Mucosa of rectum (tissue), 2 donors: Measurements from ENCODE around the gene FIGN.

Experiments
- H3K27ac ChIP-seq, 2 donors: one replicate each; pipeline ENCODE4 v1.7.0; 2013; ENCODE audit warnings: inconsistent platforms in 2 of 2, low read depth in 2 of 2, low read length in 2 of 2
- H3K27me3 ChIP-seq, 2 donors: one replicate each; pipeline ENCODE4 v1.7.0; 2013; ENCODE audit warnings: low read length in 2 of 2; ENCODE audit not compliant: control insufficient read depth in 2 of 2, insufficient read depth in 2 of 2
- H3K36me3 ChIP-seq, 2 donors: one replicate each; pipeline ENCODE4 v1.7.0; 2013; ENCODE audit warnings: low read length in 2 of 2; ENCODE audit not compliant: control insufficient read depth in 2 of 2, insufficient read depth in 2 of 2
- H3K4me1 ChIP-seq, 2 donors: one replicate each; pipeline ENCODE4 v1.7.0; 2013; ENCODE audit warnings: low read length in 2 of 2, mild to moderate bottlenecking in 1 of 2; ENCODE audit not compliant: control insufficient read depth in 2 of 2, insufficient read depth in 2 of 2
- H3K4me3 ChIP-seq, 2 donors: one replicate each; pipeline ENCODE4 v1.7.0; 2013; ENCODE audit warnings: low read length in 2 of 2
- H3K9ac ChIP-seq, 2 donors: one replicate each; pipeline ENCODE4 v1.7.0; 2013; ENCODE audit warnings: low read length in 2 of 2, low read depth in 1 of 2, mild to moderate bottlenecking in 1 of 2
- H3K9me3 ChIP-seq, 2 donors: one replicate each; pipeline ENCODE4 v1.7.0; 2013; ENCODE audit warnings: low read length in 2 of 2; ENCODE audit not compliant: control insufficient read depth in 2 of 2
- donor health status: healthy.
- donor health status: Normal muscosa, but diverticular disease.

Gene FIGN

GRCh38 chr2:163767097-163767496 is 31.3 kb upstream of the FIGN start:
- Histone ChIP-seq H3K36me3 (no peaks in the 10 kb centered on the region), H3K4me3 (no peak overlapping the region)

GRCh38 chr2:163764566-163764965 is 28.8 kb upstream of the FIGN start:
- H3K9ac ChIP-seq, result no peak overlapping the region
- no peak overlapping the region for H3K4me3 ChIP-seq
- H3K4me1 ChIP-seq, result no peaks in the 10 kb centered on the region
- H3K27me3 ChIP-seq, result no peaks in the 10 kb centered on the region
- H3K27ac ChIP-seq, result no peak overlapping the region
- H3K36me3 ChIP-seq, result no peaks in the 10 kb centered on the region
- H3K9me3 ChIP-seq, result no peaks in the 10 kb centered on the region

More at GRCh38 chr2:163767097-163767496, 31.3 kb upstream of the FIGN start:
- Histone ChIP-seq H3K9ac (no peak overlapping the region), H3K4me1 (no peaks in the 10 kb centered on the region), H3K27ac (no peak overlapping the region), H3K9me3 (no peaks in the 10 kb centered on the region), H3K27me3 (no peaks in the 10 kb centered on the region)

- Histone ChIP-seq H3K4me1 (no peaks in the 10 kb centered on the region), H3K36me3 (no peaks in the 10 kb centered on the region)
Measured at GRCh38 chr2:163759013-163759412, 23.2 kb upstream of the FIGN start.

DNA sequence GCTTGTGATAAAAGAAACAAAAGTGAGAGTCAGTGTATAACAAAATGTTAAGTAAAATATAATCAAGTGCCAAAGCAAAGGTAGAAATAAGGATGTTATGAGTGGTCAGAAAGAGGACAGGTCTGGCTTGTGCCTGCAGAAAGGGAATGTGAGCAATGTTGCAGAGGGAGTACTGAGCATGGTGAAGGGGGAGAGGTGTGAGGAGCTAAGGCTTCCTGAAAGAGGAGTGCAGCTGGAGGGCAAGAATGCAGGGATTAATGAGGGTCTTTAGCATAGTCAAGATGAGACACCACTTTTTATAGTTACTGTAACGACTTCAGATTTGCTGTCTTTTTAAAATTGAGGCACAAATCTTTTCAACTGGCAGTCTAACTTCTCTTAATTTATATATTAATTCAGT is 22.0 kb upstream of the FIGN start:
- H3K9ac ChIP-seq, result no peak overlapping the region
- no peaks in the 10 kb centered on the region for H3K36me3 ChIP-seq
- no peaks in the 10 kb centered on the region for H3K4me1 ChIP-seq
- no peaks in the 10 kb centered on the region for H3K9me3 ChIP-seq
- no peaks in the 10 kb centered on the region for H3K27me3 ChIP-seq
- no peak overlapping the region for H3K4me3 ChIP-seq
- H3K27ac ChIP-seq, result no peak overlapping the region

More at GRCh38 chr2:163759013-163759412, 23.2 kb upstream of the FIGN start:
- no peaks in the 10 kb centered on the region for H3K27me3 ChIP-seq
- H3K4me3 ChIP-seq, result no peak overlapping the region
- H3K27ac ChIP-seq, result no peak overlapping the region
- H3K9ac ChIP-seq, result no peak overlapping the region
- no peaks in the 10 kb centered on the region for H3K9me3 ChIP-seq

DNA sequence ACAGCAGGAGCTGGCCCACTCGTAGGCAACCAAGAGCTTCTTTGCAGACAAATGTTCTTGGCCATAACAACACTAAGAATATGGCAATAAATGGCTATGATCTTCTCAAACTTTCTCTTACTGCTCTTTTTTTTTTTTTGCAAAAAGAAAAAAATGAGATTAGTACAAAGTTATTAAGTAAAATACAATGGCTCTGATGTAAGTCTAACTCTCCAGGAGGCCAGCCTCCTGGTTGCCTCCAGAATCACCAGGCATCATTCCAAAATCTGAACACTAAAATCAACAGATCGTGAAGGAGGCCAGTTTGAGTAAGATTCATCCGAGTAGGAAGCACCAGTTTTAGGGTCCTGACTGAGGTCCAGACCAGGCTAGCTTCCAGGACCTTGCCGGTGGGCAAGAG is 20.8 kb upstream of the FIGN start:
- Histone ChIP-seq H3K9me3 (no peaks in the 10 kb centered on the region), H3K4me1 (no peaks in the 10 kb centered on the region)

GRCh38 chr2:163755366-163755765 is 19.6 kb upstream of the FIGN start:
- Histone ChIP-seq H3K4me1 (no peaks in the 10 kb centered on the region), H3K4me3 (no peak overlapping the region)

More for the DNA sequence above, 20.8 kb upstream of the FIGN start:
- Histone ChIP-seq H3K4me3 (no peak overlapping the region), H3K27me3 (no peaks in the 10 kb centered on the region), H3K27ac (no peak overlapping the region), H3K36me3 (no peaks in the 10 kb centered on the region), H3K9ac (no peak overlapping the region)

DNA sequence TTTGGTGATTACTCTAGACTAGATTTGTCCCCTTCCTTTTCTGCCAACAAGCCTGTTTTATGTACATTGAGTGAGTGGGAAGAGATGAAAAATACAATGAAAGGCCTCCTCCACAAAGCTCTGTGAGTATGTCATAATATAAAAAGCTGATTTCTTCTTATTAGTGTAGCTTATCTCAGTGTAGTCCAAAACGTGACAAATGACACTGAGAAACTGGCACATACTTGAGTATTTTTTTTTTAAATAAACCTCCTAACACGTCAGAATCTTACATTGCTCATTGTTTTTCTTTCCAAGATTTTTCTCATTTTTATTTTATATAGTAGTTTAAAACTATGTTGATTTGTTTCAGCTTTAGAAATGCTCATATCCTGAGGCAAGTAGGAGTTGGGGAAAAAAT is 17.9 kb upstream of the FIGN start:
- Histone ChIP-seq H3K9ac (no peak overlapping the region), H3K4me1 (no peaks in the 10 kb centered on the region), H3K4me3 (no peak overlapping the region), H3K27me3 (no peaks in the 10 kb centered on the region), H3K36me3 (no peaks in the 10 kb centered on the region), H3K27ac (no peak overlapping the region), H3K9me3 (no peaks in the 10 kb centered on the region)

More at GRCh38 chr2:163755366-163755765, 19.6 kb upstream of the FIGN start:
- Histone ChIP-seq H3K9ac (no peak overlapping the region), H3K27me3 (no peaks in the 10 kb centered on the region), H3K9me3 (no peaks in the 10 kb centered on the region), H3K36me3 (no peaks in the 10 kb centered on the region), H3K27ac (no peak overlapping the region)

GRCh38 chr2:163752267-163752666 is 16.5 kb upstream of the FIGN start:
- Histone ChIP-seq H3K27ac (no peak overlapping the region), H3K36me3 (no peaks in the 10 kb centered on the region), H3K27me3 (no peaks in the 10 kb centered on the region), H3K9ac (no peak overlapping the region), H3K4me3 (no peak overlapping the region), H3K9me3 (no peaks in the 10 kb centered on the region), H3K4me1 (no peaks in the 10 kb centered on the region)

- no peaks in the 10 kb centered on the region for H3K4me1 ChIP-seq
- H3K9me3 ChIP-seq, result no peaks in the 10 kb centered on the region
- H3K27me3 ChIP-seq, result no peaks in the 10 kb centered on the region
- no peak overlapping the region for H3K9ac ChIP-seq
- no peak overlapping the region for H3K4me3 ChIP-seq
- H3K27ac ChIP-seq, result no peak overlapping the region
- H3K36me3 ChIP-seq, result no peaks in the 10 kb centered on the region
Measured at GRCh38 chr2:163751696-163752095, 15.9 kb upstream of the FIGN start.

DNA sequence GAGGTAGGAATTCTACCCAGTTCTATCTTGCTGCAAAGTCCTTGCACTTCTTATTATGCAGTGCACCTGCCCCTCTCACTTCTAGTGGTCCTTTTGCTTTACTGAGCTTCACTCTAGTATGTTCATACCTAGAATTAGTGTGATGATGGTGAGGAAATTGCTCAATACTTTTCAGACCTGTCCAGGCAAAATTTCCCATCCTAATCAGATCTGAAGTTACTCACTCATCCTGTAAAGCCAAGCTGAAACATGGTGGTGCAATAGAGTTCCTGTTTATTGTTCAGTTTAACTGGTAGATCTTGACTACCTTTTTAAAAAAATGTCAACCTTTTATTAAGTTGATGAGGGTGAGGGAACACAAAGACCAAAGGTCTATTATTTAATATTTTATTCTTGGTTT is 12.6 kb upstream of the FIGN start:
- Histone ChIP-seq H3K27me3 (no peaks in the 10 kb centered on the region), H3K27ac (no peak overlapping the region)

GRCh38 chr2:163741435-163741834 is 5.6 kb upstream of the FIGN start:
- Histone ChIP-seq H3K4me3 (no peak overlapping the region), H3K27ac (no peak overlapping the region), H3K4me1 (no peaks in the 10 kb centered on the region), H3K36me3 (no peaks in the 10 kb centered on the region), H3K9me3 (no peaks in the 10 kb centered on the region), H3K9ac (no peak overlapping the region), H3K27me3 (peaks cover 0 to 7% of the 10 kb centered on the region in 2 donors)

More for the DNA sequence above, 12.6 kb upstream of the FIGN start:
- Histone ChIP-seq H3K4me1 (no peaks in the 10 kb centered on the region), H3K36me3 (no peaks in the 10 kb centered on the region), H3K9ac (no peak overlapping the region), H3K4me3 (no peak overlapping the region), H3K9me3 (no peaks in the 10 kb centered on the region)
